HG02973 (cell line): Measurements from ENCODE around the gene CES1.
"Not testable (repeated sequence)": the region's sequence is repeated elsewhere in the genome, so short reads cannot be mapped to it uniquely, and the experiment has no call there.

Source experiments
- ATAC-seq: cut with Tn5 transposase; IDR thresholded peaks from one replicate; pipeline ENCODE4 v1.9.1; 2021; ENCODE audit warnings: moderate library complexity; ENCODE audit not compliant: unreplicated experiment

The CES1 gene

GRCh38 chr16:55792934-55793374, 39.9 kb downstream of the CES1 start:
- ATAC-seq, result not testable (repeated sequence)

GRCh38 chr16:55791512-55791911, 41.4 kb downstream of the CES1 start:
- ATAC-seq, result not testable (repeated sequence)

- not testable (repeated sequence) for ATAC-seq
Measured at GRCh38 chr16:55790240-55790639, 42.7 kb downstream of the CES1 start.

GRCh38 chr16:55782793-55783091, 50.2 kb downstream of the CES1 start:
- ATAC-seq, result not testable (repeated sequence)

GRCh38 chr16:55782091-55782792, 50.7 kb downstream of the CES1 start:
- ATAC-seq, result not testable (repeated sequence)

- not testable (repeated sequence) for ATAC-seq
Measured at GRCh38 chr16:55781456-55781855, 51.4 kb downstream of the CES1 start.

GRCh38 chr16:55780095-55780407, 52.8 kb downstream of the CES1 start:
- ATAC-seq, result not testable (repeated sequence)

- no peak for ATAC-seq
Measured at GRCh38 chr16:55779402-55780094, 53.3 kb downstream of the CES1 start.

GRCh38 chr16:55778757-55779156, 54.1 kb downstream of the CES1 start:
- ATAC-seq, result no peak

- ATAC-seq, result no peak
Measured at GRCh38 chr16:55775857-55776256, 57.0 kb downstream of the CES1 start.

- no peak for ATAC-seq
Measured at GRCh38 chr16:55773859-55774549, 58.9 kb downstream of the CES1 start.

GRCh38 chr16:55765161-55765560, 67.7 kb downstream of the CES1 start:
- ATAC-seq, result no peak

GRCh38 chr16:55760310-55761001, 72.4 kb downstream of the CES1 start:
- ATAC-seq, result no peak

GRCh38 chr16:55759965-55760309, 73.0 kb downstream of the CES1 start:
- not testable (repeated sequence) for ATAC-seq

- ATAC-seq, result not testable (repeated sequence)
Measured at GRCh38 chr16:55757595-55758527, 75.0 kb downstream of the CES1 start.

- ATAC-seq, result no peak
Measured at GRCh38 chr16:55756963-55757362, 75.9 kb downstream of the CES1 start.

- ATAC-seq, result no peak
Measured at GRCh38 chr16:55754056-55754455, 78.8 kb downstream of the CES1 start.

GRCh38 chr16:55753145-55753631, 79.7 kb downstream of the CES1 start:
- ATAC-seq, result not testable (repeated sequence)
